Measurements from ENCODE around the gene OR10A2. TPM values are rescaled to one million over a fixed set of nuclear protein-coding genes. Genes with fewer than 3 reads are reported as not detected.
"Not testable (repeated sequence)": the region's sequence is repeated elsewhere in the genome, so short reads cannot be mapped to it uniquely, and the experiment has no call there.

The OR10A2 gene
- total RNA-seq, 4 donors from 2014 or later, result not detected

- WGBS, result 87% methylated on average over 5 of the region's 5 CpGs
- Histone ChIP-seq H3K4me3 (no peak overlapping the region), H3K36me3 (no peaks in the 10 kb centered on the region), H3K9me3 (no peaks in the 10 kb centered on the region), H3K4me1 (no peaks in the 10 kb centered on the region), H3K27ac (no peak overlapping the region), H3K27me3 (no peaks in the 10 kb centered on the region)
- TF ChIP-seq CTCF (IDR thresholded peaks at IDR 0.05), result no peak
- no peak for TF ChIP-seq EP300 (IDR thresholded peaks at IDR 0.05)
- TF ChIP-seq POLR2AphosphoS5 (IDR thresholded peaks at IDR 0.05), result no peak
- no peak for TF ChIP-seq POLR2A (IDR thresholded peaks at IDR 0.05)
- no peak for DNase-seq (ENCODE audit: low spot score in 2 of 2)
Measured at GRCh38 chr11:6844356-6844755, 18.5 kb upstream of the OR10A2 start.

GRCh38 chr11:6845383-6845782 is 17.5 kb upstream of the OR10A2 start, which contains the start of gene OR10A5:
Gene OR10A5 (plus strand): TSS chr11:6845683. CDS start chr11:6845683, 0 bp downstream.
- Histone ChIP-seq H3K27ac (no peak within 1 kb of the TSS), H3K4me3 (no peak within 1 kb of the TSS), H3K4me1 (no peaks in the 10 kb centered on the region), H3K27me3 (no peaks in the 10 kb centered on the region), H3K36me3 (no peaks in the 10 kb centered on the region), H3K9me3 (no peaks in the 10 kb centered on the region)
- DNase-seq (ENCODE audit: low spot score in 2 of 2), result no peak
- 81% methylated on average over 3 of the region's 3 CpGs for WGBS
- TF ChIP-seq POLR2A (IDR thresholded peaks at IDR 0.05) (no peak), CTCF (IDR thresholded peaks at IDR 0.05) (no peak), EP300 (IDR thresholded peaks at IDR 0.05) (no peak), POLR2AphosphoS5 (IDR thresholded peaks at IDR 0.05) (no peak)

GRCh38 chr11:6850526-6850925 is 12.3 kb upstream of the OR10A2 start:
- 88% methylated on average over 2 of the region's 2 CpGs for WGBS

GRCh38 chr11:6854801-6855200 is 8.1 kb upstream of the OR10A2 start:
- not testable (repeated sequence) for H3K27ac ChIP-seq; H3K4me3 ChIP-seq; H3K36me3 ChIP-seq; H3K4me1 ChIP-seq; DNase-seq (ENCODE audit: low spot score in 2 of 2); H3K9me3 ChIP-seq; H3K27me3 ChIP-seq
- WGBS, result 90% methylated on average over 6 of the region's 6 CpGs

More at GRCh38 chr11:6850526-6850925, 12.3 kb upstream of the OR10A2 start:
- Histone ChIP-seq H3K4me3 (no peak overlapping the region), H3K27ac (no peak overlapping the region), H3K9me3 (peaks cover 5% of the 10 kb centered on the region), H3K4me1 (no peaks in the 10 kb centered on the region), H3K36me3 (no peaks in the 10 kb centered on the region), H3K27me3 (no peaks in the 10 kb centered on the region)
- no peak for TF ChIP-seq EP300 (IDR thresholded peaks at IDR 0.05)
- TF ChIP-seq POLR2AphosphoS5 (IDR thresholded peaks at IDR 0.05), result no peak
- TF ChIP-seq CTCF (IDR thresholded peaks at IDR 0.05), result no peak
- TF ChIP-seq POLR2A (IDR thresholded peaks at IDR 0.05), result no peak
- no peak for DNase-seq (ENCODE audit: low spot score in 2 of 2)

- TF ChIP-seq POLR2AphosphoS5 (IDR thresholded peaks at IDR 0.05), result no peak
- no peak for TF ChIP-seq POLR2A (IDR thresholded peaks at IDR 0.05)
- no peak for TF ChIP-seq CTCF (IDR thresholded peaks at IDR 0.05)
- TF ChIP-seq EP300 (IDR thresholded peaks at IDR 0.05), result no peak
- H3K36me3 ChIP-seq, result no peaks in the 10 kb centered on the region
- H3K4me1 ChIP-seq, result no peaks in the 10 kb centered on the region
- DNase-seq (ENCODE audit: low spot score in 2 of 2), result no peak
- peaks cover 5% of the 10 kb centered on the region for H3K9me3 ChIP-seq
- H3K27ac ChIP-seq, result no peak overlapping the region
- no peaks in the 10 kb centered on the region for H3K27me3 ChIP-seq
- H3K4me3 ChIP-seq, result no peak overlapping the region
- WGBS, result 18% methylated on average over 1 of the region's 1 CpG
Measured at GRCh38 chr11:6855971-6856541, 6.8 kb upstream of the OR10A2 start.

- Histone ChIP-seq H3K9me3 (peaks cover 5% of the 10 kb centered on the region), H3K27me3 (no peaks in the 10 kb centered on the region), H3K4me3 (no peak overlapping the region), H3K4me1 (no peaks in the 10 kb centered on the region), H3K27ac (no peak overlapping the region), H3K36me3 (no peaks in the 10 kb centered on the region)
- DNase-seq (ENCODE audit: low spot score in 2 of 2), result no peak
- TF ChIP-seq CTCF (IDR thresholded peaks at IDR 0.05) (no peak), EP300 (IDR thresholded peaks at IDR 0.05) (no peak), POLR2A (IDR thresholded peaks at IDR 0.05) (no peak), POLR2AphosphoS5 (IDR thresholded peaks at IDR 0.05) (no peak)
- WGBS, result 55% methylated on average over 3 of the region's 3 CpGs
Measured at GRCh38 chr11:6856871-6857270, 6.0 kb upstream of the OR10A2 start.
